WERI-Rb-1 (cell line): ENCODE data around the gene ZNF358.

ENCODE experiments used
- DNase-seq: peaks from one replicate; pipeline ENCODE4 v3.0.0-alpha.2; 2020
- H3K27ac ChIP-seq: fragments of 250-450 bp; sonication (Bioruptor Pico); 2 replicates; pipeline ENCODE4 v1.5.1; 2020; ENCODE audit warnings: mild to moderate bottlenecking, moderate library complexity
- H3K27me3 ChIP-seq: fragments of 250-450 bp; sonication (Bioruptor Pico); 2 replicates; pipeline ENCODE4 v1.5.1; 2021; ENCODE audit warnings: mild to moderate bottlenecking, low read depth, moderate library complexity; ENCODE audit not compliant: insufficient read depth, severe bottlenecking
- H3K36me3 ChIP-seq: fragments of 250-450 bp; sonication (Bioruptor Pico); 2 replicates; pipeline ENCODE4 v1.5.1; 2020; ENCODE audit warnings: mild to moderate bottlenecking, moderate library complexity
- H3K4me3 ChIP-seq: 2 replicates; pipeline ENCODE4 v1.5.1; 2011; ENCODE audit warnings: low read depth, mild to moderate bottlenecking, control low read depth, low read length
- H3K9me3 ChIP-seq: fragments of 250-450 bp; sonication (Bioruptor Pico); 2 replicates; pipeline ENCODE4 v1.5.1; 2021; ENCODE audit warnings: mild to moderate bottlenecking, moderate library complexity; ENCODE audit not compliant: severe bottlenecking
- TF ChIP-seq, protein P1 (sequence below): IDR thresholded peaks from 2 replicates; pipeline ENCODE4 v1.5.1; 2011; ENCODE audit warnings: low read depth, mild to moderate bottlenecking, control low read depth, inconsistent platforms, low read length

ZNF358 gene

DNA sequence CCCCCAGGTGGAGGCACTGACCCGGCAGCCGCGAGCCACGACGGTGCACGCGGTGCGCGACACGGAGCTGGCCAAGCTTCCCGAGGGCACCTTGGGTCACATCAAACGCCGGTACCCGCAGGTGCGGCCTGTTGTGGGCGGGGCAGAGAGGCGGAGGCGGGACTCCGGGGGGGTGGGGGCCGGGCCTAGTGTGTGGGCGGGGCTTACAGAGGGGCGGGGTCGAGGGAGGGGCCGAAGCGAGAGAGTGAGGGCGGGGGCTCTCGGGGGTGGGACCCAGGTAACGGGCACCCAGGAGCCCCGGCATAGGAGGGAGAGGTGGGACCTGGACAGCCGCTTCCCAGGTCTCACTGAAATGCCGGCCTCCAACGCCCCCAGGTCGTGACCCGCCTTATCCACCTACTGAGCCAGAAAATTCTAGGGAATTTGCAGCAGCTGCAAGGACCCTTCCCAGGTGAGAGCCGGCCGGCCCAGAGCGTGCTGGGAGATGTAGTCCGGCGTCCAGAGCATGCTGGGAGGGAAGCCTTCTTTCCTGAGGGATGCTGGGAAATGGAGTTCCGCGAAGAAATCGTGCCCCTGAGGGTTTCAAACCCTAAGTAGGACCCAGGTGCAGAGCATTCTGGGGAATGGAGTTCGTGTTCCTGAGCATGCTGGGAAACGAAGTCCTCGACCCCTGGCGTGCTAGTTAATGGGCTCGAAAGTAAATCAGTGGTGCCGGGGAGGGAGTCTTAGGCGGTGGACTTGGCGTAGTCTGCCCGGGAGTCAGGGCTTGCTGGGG lies 35.3 kb downstream of the ZNF358 start:
- Histone ChIP-seq H3K4me3 (no peak overlapping the region), H3K9me3 (no peaks in the 10 kb centered on the region), H3K27me3 (no peaks in the 10 kb centered on the region), H3K27ac (no peak overlapping the region), H3K36me3 (no peaks in the 10 kb centered on the region; the same call in 1 of the 2 replicates)
- peak; percentile 80 for DNase-seq
- TF ChIP-seq, protein P1, sequence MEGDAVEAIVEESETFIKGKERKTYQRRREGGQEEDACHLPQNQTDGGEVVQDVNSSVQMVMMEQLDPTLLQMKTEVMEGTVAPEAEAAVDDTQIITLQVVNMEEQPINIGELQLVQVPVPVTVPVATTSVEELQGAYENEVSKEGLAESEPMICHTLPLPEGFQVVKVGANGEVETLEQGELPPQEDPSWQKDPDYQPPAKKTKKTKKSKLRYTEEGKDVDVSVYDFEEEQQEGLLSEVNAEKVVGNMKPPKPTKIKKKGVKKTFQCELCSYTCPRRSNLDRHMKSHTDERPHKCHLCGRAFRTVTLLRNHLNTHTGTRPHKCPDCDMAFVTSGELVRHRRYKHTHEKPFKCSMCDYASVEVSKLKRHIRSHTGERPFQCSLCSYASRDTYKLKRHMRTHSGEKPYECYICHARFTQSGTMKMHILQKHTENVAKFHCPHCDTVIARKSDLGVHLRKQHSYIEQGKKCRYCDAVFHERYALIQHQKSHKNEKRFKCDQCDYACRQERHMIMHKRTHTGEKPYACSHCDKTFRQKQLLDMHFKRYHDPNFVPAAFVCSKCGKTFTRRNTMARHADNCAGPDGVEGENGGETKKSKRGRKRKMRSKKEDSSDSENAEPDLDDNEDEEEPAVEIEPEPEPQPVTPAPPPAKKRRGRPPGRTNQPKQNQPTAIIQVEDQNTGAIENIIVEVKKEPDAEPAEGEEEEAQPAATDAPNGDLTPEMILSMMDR: no peak

DNA sequence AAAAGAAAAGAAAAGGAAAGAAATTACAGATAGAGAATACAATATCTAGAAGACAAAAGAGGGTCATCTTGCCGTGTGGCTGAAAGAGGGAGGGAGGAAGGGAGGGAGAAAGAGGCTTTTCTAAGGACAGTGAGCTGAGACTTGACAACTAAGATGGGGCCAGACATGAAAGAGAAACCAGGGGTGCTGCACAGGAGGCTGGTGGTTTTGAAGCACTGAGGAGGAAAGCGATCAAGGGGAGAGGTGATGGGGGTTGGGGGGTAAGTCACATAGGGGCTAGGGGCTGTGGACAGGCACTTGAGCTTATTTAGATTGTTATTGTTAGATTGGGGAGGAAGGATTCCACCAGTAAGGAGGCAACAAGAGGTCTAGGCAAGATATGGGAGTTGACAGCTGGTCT lies 36.9 kb downstream of the ZNF358 start:
- Histone ChIP-seq H3K27me3 (no peaks in the 10 kb centered on the region), H3K27ac (no peak overlapping the region), H3K36me3 (peaks cover 4% of the 10 kb centered on the region), H3K9me3 (no peaks in the 10 kb centered on the region), H3K4me3 (no peak overlapping the region)
- TF ChIP-seq, protein P1: no peak
- no peak for DNase-seq

DNA sequence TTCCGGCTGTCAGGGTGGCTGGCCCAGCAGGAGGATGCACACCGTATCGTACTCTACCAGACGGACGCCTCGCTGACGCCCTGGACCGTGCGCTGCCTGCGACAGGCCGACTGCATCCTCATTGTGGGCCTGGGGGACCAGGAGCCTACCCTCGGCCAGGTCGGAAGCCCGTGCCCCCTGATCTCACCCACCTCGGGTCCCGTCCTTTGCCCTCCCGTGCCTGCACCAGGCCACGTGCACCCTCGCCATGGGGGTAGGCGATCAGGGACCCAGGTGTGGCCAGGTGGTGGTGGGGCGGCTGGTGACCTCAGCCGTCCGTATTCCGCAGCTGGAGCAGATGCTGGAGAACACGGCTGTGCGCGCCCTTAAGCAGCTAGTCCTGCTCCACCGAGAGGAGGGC lies 38.7 kb downstream of the ZNF358 start:
- no peaks in the 10 kb centered on the region for H3K27me3 ChIP-seq
- no peak overlapping the region for H3K27ac ChIP-seq
- no peak overlapping the region for H3K4me3 ChIP-seq
- TF ChIP-seq, protein P1: no peak
- no peak for DNase-seq
- H3K9me3 ChIP-seq: no peaks in the 10 kb centered on the region
- H3K36me3 ChIP-seq: peaks cover 4% of the 10 kb centered on the region

DNA sequence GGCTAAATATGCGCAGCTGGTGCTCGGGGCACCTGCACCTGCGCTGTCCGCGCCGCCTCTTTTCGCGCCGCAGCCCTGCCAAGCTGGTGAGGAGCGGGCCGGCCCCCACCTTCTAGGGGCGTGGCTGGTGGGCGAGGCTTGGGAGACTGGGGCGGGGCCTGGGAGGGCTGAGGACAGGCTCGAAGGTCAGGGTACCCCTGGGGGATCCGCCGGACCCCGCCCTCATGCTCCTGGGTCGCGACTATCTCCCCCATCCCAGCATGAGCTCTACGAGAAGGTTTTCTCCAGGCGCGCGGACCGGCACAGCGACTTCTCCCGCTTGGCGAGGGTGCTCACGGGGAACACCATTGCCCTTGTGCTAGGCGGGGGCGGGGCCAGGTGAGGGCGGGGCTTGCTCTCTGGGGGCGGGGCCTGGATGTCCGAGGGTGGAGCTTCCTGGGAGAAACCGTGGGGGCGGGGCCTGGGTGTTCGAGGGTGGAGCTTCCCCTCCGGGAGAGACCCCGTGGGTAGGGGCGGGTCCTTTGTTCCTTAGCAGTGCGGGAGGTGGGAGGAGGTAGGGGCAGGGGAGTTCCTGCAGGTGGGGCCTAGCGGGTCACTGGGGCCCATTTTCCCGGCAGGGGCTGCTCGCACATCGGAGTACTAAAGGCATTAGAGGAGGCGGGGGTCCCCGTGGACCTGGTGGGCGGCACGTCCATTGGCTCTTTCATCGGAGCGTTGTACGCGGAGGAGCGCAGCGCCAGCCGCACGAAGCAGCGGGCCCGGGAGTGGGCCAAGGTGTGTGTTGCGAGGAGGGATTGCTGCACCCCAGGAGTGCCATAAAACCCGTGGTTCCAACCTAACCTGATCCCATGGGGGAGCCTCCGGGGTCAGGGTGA lies 39.3 kb downstream of the ZNF358 start:
- no peak for DNase-seq
- TF ChIP-seq, protein P1: no peak
- Histone ChIP-seq H3K4me3 (no peak overlapping the region), H3K9me3 (no peaks in the 10 kb centered on the region), H3K27ac (no peak overlapping the region), H3K27me3 (no peaks in the 10 kb centered on the region), H3K36me3 (peaks cover 4% of the 10 kb centered on the region)

DNA sequence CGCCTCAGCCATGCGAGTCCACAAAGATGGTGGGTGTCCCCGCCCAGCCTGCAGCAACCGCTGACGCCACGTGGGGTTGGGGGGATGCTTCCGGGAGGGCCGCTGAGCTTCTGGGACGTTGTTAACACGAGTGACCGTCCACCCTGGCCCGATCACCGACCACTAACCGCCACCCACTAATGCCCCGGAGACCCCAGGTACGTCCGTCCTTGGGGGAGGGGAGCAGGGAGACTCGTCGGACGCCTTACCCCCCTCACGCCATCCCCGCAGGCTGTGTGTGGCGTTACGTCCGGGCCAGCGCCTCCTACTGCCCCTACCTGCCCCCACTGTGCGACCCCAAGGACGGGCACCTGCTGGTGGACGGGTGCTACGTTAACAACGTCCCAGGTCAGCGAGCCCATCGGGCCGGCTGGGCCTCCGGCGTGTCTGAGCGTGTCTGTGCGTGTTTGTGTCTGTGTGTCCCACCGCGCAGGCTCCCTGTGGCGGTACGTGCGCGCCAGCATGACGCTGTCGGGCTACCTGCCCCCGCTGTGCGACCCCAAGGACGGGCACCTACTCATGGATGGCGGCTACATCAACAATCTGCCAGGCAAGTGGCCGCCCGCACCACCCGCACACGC lies 40.9 kb downstream of the ZNF358 start:
- no peak for DNase-seq
- peaks cover 4% of the 10 kb centered on the region for H3K36me3 ChIP-seq
- no peak overlapping the region for H3K27ac ChIP-seq
- H3K9me3 ChIP-seq: no peaks in the 10 kb centered on the region
- no peaks in the 10 kb centered on the region for H3K27me3 ChIP-seq
- no peak overlapping the region for H3K4me3 ChIP-seq
- TF ChIP-seq, protein P1: no peak
